IPS-18c (cell line): ENCODE measurements around the gene SEPTIN2.
"Not testable (repeated sequence)": the region's sequence is repeated elsewhere in the genome, so short reads cannot be mapped to it uniquely, and the experiment has no call there.

Experiments used
- H3K4me3 ChIP-seq: 2 replicates; pipeline ENCODE4 v1.7.0; 2013; ENCODE audit warnings: low read depth, mild to moderate bottlenecking, low read length, moderate library complexity; ENCODE audit not compliant: insufficient read depth
- H3K9me3 ChIP-seq: one replicate; pipeline ENCODE4 v1.6.1; 2013; ENCODE audit warnings: mild to moderate bottlenecking, low read length, moderate library complexity; ENCODE audit not compliant: control insufficient read depth, insufficient read depth

The SEPTIN2 gene

GRCh38 chr2:241307055-241307454, 8.7 kb upstream of the SEPTIN2 start:
- Histone ChIP-seq H3K9me3 (peaks cover 2% of the 10 kb centered on the region), H3K4me3 (no peak overlapping the region)

GRCh38 chr2:241308267-241308666, 7.5 kb upstream of the SEPTIN2 start:
- no peak overlapping the region for H3K4me3 ChIP-seq
- H3K9me3 ChIP-seq = no peaks in the 10 kb centered on the region

GRCh38 chr2:241308832-241309500, 6.8 kb upstream of the SEPTIN2 start:
- Histone ChIP-seq H3K4me3 (no peak overlapping the region), H3K9me3 (no peaks in the 10 kb centered on the region)

- no peak overlapping the region for H3K4me3 ChIP-seq
- H3K9me3 ChIP-seq = no peaks in the 10 kb centered on the region
Observed at GRCh38 chr2:241309684-241310117, 6.0 kb upstream of the SEPTIN2 start.

- H3K4me3 ChIP-seq = no peak overlapping the region
- H3K9me3 ChIP-seq = no peaks in the 10 kb centered on the region
Observed at GRCh38 chr2:241310917-241311566, 4.7 kb upstream of the SEPTIN2 start.

- no peak overlapping the region for H3K4me3 ChIP-seq
Observed at GRCh38 chr2:241312082-241312481, 3.6 kb upstream of the SEPTIN2 start.

GRCh38 chr2:241313543-241314095, 2.1 kb upstream of the SEPTIN2 start:
- Histone ChIP-seq H3K4me3 (peak overlapping the region; percentile 1; the same call in 1 of the 2 replicates), H3K9me3 (no peaks in the 10 kb centered on the region)

More at GRCh38 chr2:241312082-241312481, 3.6 kb upstream of the SEPTIN2 start:
- no peaks in the 10 kb centered on the region for H3K9me3 ChIP-seq

GRCh38 chr2:241314226-241315092, 1.3 kb upstream of the SEPTIN2 start:
- H3K9me3 ChIP-seq = no peaks in the 10 kb centered on the region
- peak overlapping the region; percentile 97 for H3K4me3 ChIP-seq

- peak within 1 kb of the TSS; percentile 97 for H3K4me3 ChIP-seq
- H3K9me3 ChIP-seq = no peaks in the 10 kb centered on the region
Observed at GRCh38 chr2:241315093-241315878, 439 bp upstream of the SEPTIN2 start, which contains the start of gene HDLBP. Gene HDLBP (minus strand): TSS chr2:241315672. CDS start chr2:241266869, 48,803 bp downstream.

GRCh38 chr2:241316825-241317224, 1.1 kb downstream of the SEPTIN2 start:
- H3K4me3 ChIP-seq = peak overlapping the region; percentile 95
- no peaks in the 10 kb centered on the region for H3K9me3 ChIP-seq

- Histone ChIP-seq H3K4me3 (peak overlapping the region; percentile 95; the same call in 1 of the 2 replicates), H3K9me3 (no peaks in the 10 kb centered on the region)
Observed at GRCh38 chr2:241317391-241317790, 1.7 kb downstream of the SEPTIN2 start.

GRCh38 chr2:241318830-241319229, 3.1 kb downstream of the SEPTIN2 start:
- H3K9me3 ChIP-seq, H3K4me3 ChIP-seq: not testable (repeated sequence)

GRCh38 chr2:241320394-241320793, 4.7 kb downstream of the SEPTIN2 start:
- Histone ChIP-seq H3K9me3 (no peaks in the 10 kb centered on the region), H3K4me3 (no peak overlapping the region)

- no peaks in the 10 kb centered on the region for H3K9me3 ChIP-seq
- no peak overlapping the region for H3K4me3 ChIP-seq
Observed at GRCh38 chr2:241321033-241321432, 5.3 kb downstream of the SEPTIN2 start.

- Histone ChIP-seq H3K9me3 (no peaks in the 10 kb centered on the region), H3K4me3 (no peak overlapping the region)
Observed at GRCh38 chr2:241321886-241322285, 6.2 kb downstream of the SEPTIN2 start.

GRCh38 chr2:241323778-241324177, 8.1 kb downstream of the SEPTIN2 start:
- no peak overlapping the region for H3K4me3 ChIP-seq
- H3K9me3 ChIP-seq = no peaks in the 10 kb centered on the region

GRCh38 chr2:241324775-241325174, 9.1 kb downstream of the SEPTIN2 start:
- Histone ChIP-seq H3K4me3 (no peak overlapping the region), H3K9me3 (no peaks in the 10 kb centered on the region)
